H9 (cell line): ENCODE data around the gene NALCN. TPM values are rescaled to one million over a fixed set of nuclear protein-coding genes. Genes with fewer than 3 reads are reported as not detected.

Experiments
- DNase-seq: peaks from one replicate; pipeline ENCODE4 v3.0.0-alpha.2; 2017
- H2AFZ ChIP-seq: one replicate; pipeline ENCODE4 v1.6.1; 2013; ENCODE audit warnings: mild to moderate bottlenecking, low read length, control low read depth, moderate library complexity
- H2AK5ac ChIP-seq: 2 replicates; pipeline ENCODE4 v1.6.1; 2013; ENCODE audit warnings: low read length, control low read depth, mixed read lengths; ENCODE audit not compliant: insufficient read length
- H2BK120ac ChIP-seq: one replicate; pipeline ENCODE4 v1.6.1; 2013; ENCODE audit warnings: low read depth, mild to moderate bottlenecking, low read length, control low read depth, inconsistent platforms; ENCODE audit not compliant: poor library complexity, severe bottlenecking
- H2BK12ac ChIP-seq: 2 replicates; pipeline ENCODE4 v1.6.1; 2013; ENCODE audit warnings: low read length, control low read depth, mixed read lengths, low read depth; ENCODE audit not compliant: insufficient read length
- H2BK15ac ChIP-seq: 2 replicates; pipeline ENCODE4 v1.6.1; 2013; ENCODE audit warnings: low read depth, low read length, control low read depth
- H2BK20ac ChIP-seq: one replicate; pipeline ENCODE4 v1.6.1; 2013; ENCODE audit warnings: low read depth, mild to moderate bottlenecking, low read length, control low read depth, inconsistent platforms; ENCODE audit not compliant: poor library complexity, severe bottlenecking
- H2BK5ac ChIP-seq: 2 replicates; pipeline ENCODE4 v1.6.1; 2013; ENCODE audit warnings: low read length, control low read depth, mixed read lengths; ENCODE audit not compliant: insufficient read length
- H3K14ac ChIP-seq: 2 replicates; pipeline ENCODE4 v1.6.1; 2013; ENCODE audit warnings: low read length, control low read depth; ENCODE audit not compliant: insufficient read depth
- H3K18ac ChIP-seq: 2 replicates; pipeline ENCODE4 v1.6.1; 2013; ENCODE audit warnings: low read depth, mild to moderate bottlenecking, mixed read lengths, low read length, control low read depth; ENCODE audit not compliant: insufficient read length
- H3K23ac ChIP-seq: 2 replicates; pipeline ENCODE4 v1.6.1; 2013; ENCODE audit warnings: low read length, control low read depth, mixed read lengths, low read depth; ENCODE audit not compliant: insufficient read length
- H3K23me2 ChIP-seq: 2 replicates; pipeline ENCODE4 v1.6.1; 2013; ENCODE audit warnings: low read depth, mild to moderate bottlenecking, mixed read lengths, low read length, control low read depth; ENCODE audit not compliant: insufficient read length, poor library complexity, severe bottlenecking
- H3K27ac ChIP-seq: 2 replicates; pipeline ENCODE4 v1.5.1; 2013; ENCODE audit warnings: low read length, control low read depth, mixed read lengths, low read depth; ENCODE audit not compliant: insufficient read length
- H3K27me3 ChIP-seq: 2 replicates; pipeline ENCODE4 v1.6.1; 2013; ENCODE audit warnings: low read length, control low read depth, inconsistent platforms; ENCODE audit not compliant: insufficient read depth
- H3K4ac ChIP-seq: 2 replicates; pipeline ENCODE4 v1.6.1; 2013; ENCODE audit warnings: low read depth, mild to moderate bottlenecking, control low read depth, inconsistent platforms, low read length, moderate library complexity
- H3K4me1 ChIP-seq: 2 replicates; pipeline ENCODE4 v1.6.1; 2013; ENCODE audit warnings: low read length, control low read depth, inconsistent platforms; ENCODE audit not compliant: insufficient read depth
- H3K4me2 ChIP-seq: 2 replicates; pipeline ENCODE4 v1.6.1; 2013; ENCODE audit warnings: low read length, control low read depth, mixed read lengths; ENCODE audit not compliant: insufficient read length, insufficient read depth
- H3K56ac ChIP-seq: 2 replicates; pipeline ENCODE4 v1.6.1; 2013; ENCODE audit warnings: low read depth, mild to moderate bottlenecking, mixed read lengths, low read length, control low read depth; ENCODE audit not compliant: insufficient read length
- H3K79me1 ChIP-seq: 2 replicates; pipeline ENCODE4 v1.6.1; 2013; ENCODE audit warnings: low read depth, mild to moderate bottlenecking, moderate library complexity, low read length, control low read depth, inconsistent platforms; ENCODE audit not compliant: insufficient read depth, poor library complexity, severe bottlenecking
- H3K79me2 ChIP-seq: 2 replicates; pipeline ENCODE4 v1.6.1; 2013; ENCODE audit warnings: low read length, control low read depth, inconsistent platforms; ENCODE audit not compliant: insufficient read depth
- H3K9ac ChIP-seq: 2 replicates; pipeline ENCODE4 v1.6.1; 2013; ENCODE audit warnings: low read length, control low read depth, mixed read lengths; ENCODE audit not compliant: insufficient read length; ENCODE audit errors: extremely low read depth
- H3K9me3 ChIP-seq: one replicate; pipeline ENCODE4 v1.6.1; 2013; ENCODE audit warnings: low read depth, low read length, inconsistent platforms; ENCODE audit not compliant: control insufficient read depth
- H3T11ph ChIP-seq: one replicate; pipeline ENCODE4 v1.6.1; 2013; ENCODE audit warnings: mild to moderate bottlenecking, low read length, control low read depth, inconsistent platforms
- H4K20me1 ChIP-seq: one replicate; pipeline ENCODE4 v1.6.1; 2013; ENCODE audit not compliant: control insufficient read depth, insufficient read length, insufficient read depth
- H4K5ac ChIP-seq: 2 replicates; pipeline ENCODE4 v1.6.1; 2013; ENCODE audit warnings: low read depth, mild to moderate bottlenecking, mixed read lengths, low read length, control low read depth; ENCODE audit not compliant: insufficient read length
- H4K8ac ChIP-seq: replicated peaks from 2 replicates; pipeline ENCODE4 v1.6.1; 2013; ENCODE audit warnings: low read length, control low read depth, mixed read lengths, low read depth; ENCODE audit not compliant: insufficient read length
- H4K91ac ChIP-seq: 2 replicates; pipeline ENCODE4 v1.6.1; 2013; ENCODE audit warnings: low read depth, mild to moderate bottlenecking, moderate library complexity, mixed read lengths, low read length, control low read depth; ENCODE audit not compliant: insufficient read length
- H3K27ac Mint-ChIP-seq, 3 experiments: 2 replicates in 2 of 3; 3 replicates in 1 of 3; pipeline ENCODE4 v1.8.0; 2020 to 2021; ENCODE audit warnings: mixed read lengths in 3 of 3, mild to moderate bottlenecking in 1 of 3, moderate library complexity in 1 of 3
- H3K27me3 Mint-ChIP-seq: 2 replicates; pipeline ENCODE4 v1.8.0; 2021; ENCODE audit warnings: low read depth, mild to moderate bottlenecking, moderate library complexity, mixed read lengths
- H3K36me3 Mint-ChIP-seq, 3 experiments: 2 replicates in 2 of 3; 3 replicates in 1 of 3; pipeline ENCODE4 v1.8.0; 2020 to 2021; ENCODE audit warnings: low read depth in 3 of 3, mixed read lengths in 3 of 3; ENCODE audit not compliant: insufficient read depth in 1 of 3
- H3K4me1 Mint-ChIP-seq, 2 experiments: 2 replicates each; pipeline ENCODE4 v1.8.0; 2020; ENCODE audit warnings: mixed read lengths in 2 of 2
- H3K4me3 Mint-ChIP-seq, 2 experiments: 2 replicates in 1 of 2; 3 replicates in 1 of 2; pipeline ENCODE4 v1.8.0; 2020 to 2021; ENCODE audit warnings: mild to moderate bottlenecking in 2 of 2, mixed read lengths in 2 of 2, moderate library complexity in 1 of 2
- H3K9me3 Mint-ChIP-seq, 2 experiments: 2 replicates in 1 of 2; 3 replicates in 1 of 2; pipeline ENCODE4 v1.8.0; 2020; ENCODE audit warnings: mild to moderate bottlenecking in 2 of 2, mixed read lengths in 2 of 2, moderate library complexity in 1 of 2
- WGBS: extraction: QIAGEN DNeasy Blood & Tissue Kit; methylation state at CpG from one replicate; pipeline ENCODE4 v1.1.7; 2013; ENCODE audit warnings: missing lambda C conversion rate, low lambda C conversion rate, mixed read lengths; ENCODE audit not compliant: insufficient read length; ENCODE audit errors: extremely low coverage; 5-methylcytosine and 5-hydroxymethylcytosine counted together
- total RNA-seq: library from RNA; stranded (reverse); gene quantifications from 2 replicates; pipeline ENCODE4 v1.2.1, GENCODE V29; 2021
- TF ChIP-seq, protein P1 (sequence below): fragments of 200-600 bp; sonication (generic); conservative IDR thresholded peaks from 3 replicates; pipeline ENCODE4 v1.8.0; 2021; ENCODE audit warnings: antibody characterized with exemption, mild to moderate bottlenecking

Gene NALCN
- total RNA-seq, 1 experiment from 2014 or later: 0.09 TPM

DNA sequence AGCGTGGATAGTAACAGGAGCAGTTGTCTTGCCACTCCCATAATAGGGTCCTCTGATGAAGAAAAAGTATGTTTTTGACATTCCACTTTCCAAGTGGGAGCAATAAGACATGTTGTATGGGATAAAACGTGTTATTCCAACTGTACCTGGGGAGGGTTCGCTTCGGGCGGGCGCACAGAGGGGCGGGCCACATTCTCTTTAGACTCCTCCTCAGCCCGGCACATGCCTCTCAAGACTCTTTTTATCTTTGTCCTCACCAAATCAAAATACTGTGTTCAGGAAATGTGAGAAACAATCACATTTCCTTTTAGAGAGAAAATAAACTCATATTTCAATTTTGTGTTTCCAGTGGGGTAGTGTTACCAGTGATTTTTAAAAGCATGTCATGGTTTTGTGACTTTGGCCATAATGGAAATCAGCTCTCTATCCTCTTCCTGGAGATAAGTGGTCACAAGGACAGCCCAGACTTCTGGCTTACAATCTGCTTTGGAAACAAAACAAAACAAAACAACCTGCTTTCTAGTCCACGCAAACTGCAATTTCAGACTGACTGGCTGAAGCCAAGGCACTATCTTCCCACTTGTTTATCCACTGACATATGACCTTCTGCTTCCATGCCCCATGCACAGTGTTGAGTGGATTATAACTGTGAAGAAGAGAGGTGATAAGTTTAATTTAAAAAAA lies 276.1 kb downstream of the NALCN start:
- Histone ChIP-seq H3K18ac (no peak overlapping the region), H2AK5ac (no peak overlapping the region), H2BK12ac (no peak overlapping the region), H3K14ac (no peak overlapping the region), H3K27me3 (no peaks in the 10 kb centered on the region), H3K9ac (no peak overlapping the region), H4K5ac (no peak overlapping the region), H3K4ac (no peak overlapping the region), H4K20me1 (no peaks in the 10 kb centered on the region), H2BK120ac (no peak overlapping the region), H2BK5ac (no peak overlapping the region), H3T11ph (no peak overlapping the region), H3K79me1 (no peaks in the 10 kb centered on the region), H2BK20ac (no peak overlapping the region), H4K91ac (no peak overlapping the region), H3K9me3 (no peaks in the 10 kb centered on the region), H3K56ac (no peak overlapping the region), H2BK15ac (no peak overlapping the region), H4K8ac (no peak overlapping the region), H3K27ac (no peak overlapping the region), H3K23ac (no peak overlapping the region), H3K4me2 (no peak overlapping the region), H3K79me2 (no peaks in the 10 kb centered on the region), H2AFZ (no peak overlapping the region), H3K4me1 (no peaks in the 10 kb centered on the region; the same call in 1 of the 2 replicates), H3K23me2 (no peaks in the 10 kb centered on the region)
- H3K27me3 Mint-ChIP-seq: no peaks in the 10 kb centered on the region; the same call in 1 of the 2 replicates
- H3K4me1 Mint-ChIP-seq: peaks cover 14 to 16% of the 10 kb centered on the region in 2 experiments
- peaks cover 0 to 2% (median 0%) of the 10 kb centered on the region in 3 experiments; a peak in 1 of 7 replicates for H3K36me3 Mint-ChIP-seq
- no peak for DNase-seq
- H3K27ac Mint-ChIP-seq: no peak overlapping the region
- peaks cover 0 to 8% of the 10 kb centered on the region in 2 experiments; a peak in 1 of 5 replicates for H3K9me3 Mint-ChIP-seq
- no peak overlapping the region for H3K4me3 Mint-ChIP-seq
- TF ChIP-seq, protein P1, sequence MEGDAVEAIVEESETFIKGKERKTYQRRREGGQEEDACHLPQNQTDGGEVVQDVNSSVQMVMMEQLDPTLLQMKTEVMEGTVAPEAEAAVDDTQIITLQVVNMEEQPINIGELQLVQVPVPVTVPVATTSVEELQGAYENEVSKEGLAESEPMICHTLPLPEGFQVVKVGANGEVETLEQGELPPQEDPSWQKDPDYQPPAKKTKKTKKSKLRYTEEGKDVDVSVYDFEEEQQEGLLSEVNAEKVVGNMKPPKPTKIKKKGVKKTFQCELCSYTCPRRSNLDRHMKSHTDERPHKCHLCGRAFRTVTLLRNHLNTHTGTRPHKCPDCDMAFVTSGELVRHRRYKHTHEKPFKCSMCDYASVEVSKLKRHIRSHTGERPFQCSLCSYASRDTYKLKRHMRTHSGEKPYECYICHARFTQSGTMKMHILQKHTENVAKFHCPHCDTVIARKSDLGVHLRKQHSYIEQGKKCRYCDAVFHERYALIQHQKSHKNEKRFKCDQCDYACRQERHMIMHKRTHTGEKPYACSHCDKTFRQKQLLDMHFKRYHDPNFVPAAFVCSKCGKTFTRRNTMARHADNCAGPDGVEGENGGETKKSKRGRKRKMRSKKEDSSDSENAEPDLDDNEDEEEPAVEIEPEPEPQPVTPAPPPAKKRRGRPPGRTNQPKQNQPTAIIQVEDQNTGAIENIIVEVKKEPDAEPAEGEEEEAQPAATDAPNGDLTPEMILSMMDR: no peak
- no CpG with 5 or more reads among the region's 9 CpGs for WGBS
